Omental fat pad (tissue), 4 donors: Measurements from ENCODE around the gene PROSER2. TPM values are rescaled to one million over a fixed set of nuclear protein-coding genes. Genes with fewer than 3 reads are reported as not detected.

ENCODE experiments used
- ATAC-seq: fragments of 150-250 bp; one replicate; pipeline ENCODE4 v1.9.1; 2016; ENCODE audit warnings: mild to moderate bottlenecking, moderate library complexity; ENCODE audit not compliant: low FRiP score
- DNase-seq: peaks from one replicate; pipeline ENCODE4 v3.0.0-alpha.2; 2019; ENCODE audit warnings: low spot score
- total RNA-seq, 4 donors: library from RNA; depleted of rRNA; stranded (reverse); fragments of >200 nt; gene quantifications; one replicate each; pipeline ENCODE4 v1.1.0, GENCODE V29; 2016
- TF ChIP-seq, protein P1 (sequence below), 3 donors: fragments of 450-650 bp; IDR thresholded peaks; one replicate each; pipeline ENCODE4 v1.5.1; 2016 to 2017; ENCODE audit warnings: antibody characterized with exemption in 3 of 3, mild to moderate bottlenecking in 3 of 3, moderate library complexity in 2 of 3

PROSER2 gene
- total RNA-seq, 4 donors from 2014 or later = 1.1 to 8.2 (median 6.3) TPM

GRCh38 chr10:11832042-11832441 lies 8.9 kb downstream of the PROSER2 start:
- TF ChIP-seq, protein P1, sequence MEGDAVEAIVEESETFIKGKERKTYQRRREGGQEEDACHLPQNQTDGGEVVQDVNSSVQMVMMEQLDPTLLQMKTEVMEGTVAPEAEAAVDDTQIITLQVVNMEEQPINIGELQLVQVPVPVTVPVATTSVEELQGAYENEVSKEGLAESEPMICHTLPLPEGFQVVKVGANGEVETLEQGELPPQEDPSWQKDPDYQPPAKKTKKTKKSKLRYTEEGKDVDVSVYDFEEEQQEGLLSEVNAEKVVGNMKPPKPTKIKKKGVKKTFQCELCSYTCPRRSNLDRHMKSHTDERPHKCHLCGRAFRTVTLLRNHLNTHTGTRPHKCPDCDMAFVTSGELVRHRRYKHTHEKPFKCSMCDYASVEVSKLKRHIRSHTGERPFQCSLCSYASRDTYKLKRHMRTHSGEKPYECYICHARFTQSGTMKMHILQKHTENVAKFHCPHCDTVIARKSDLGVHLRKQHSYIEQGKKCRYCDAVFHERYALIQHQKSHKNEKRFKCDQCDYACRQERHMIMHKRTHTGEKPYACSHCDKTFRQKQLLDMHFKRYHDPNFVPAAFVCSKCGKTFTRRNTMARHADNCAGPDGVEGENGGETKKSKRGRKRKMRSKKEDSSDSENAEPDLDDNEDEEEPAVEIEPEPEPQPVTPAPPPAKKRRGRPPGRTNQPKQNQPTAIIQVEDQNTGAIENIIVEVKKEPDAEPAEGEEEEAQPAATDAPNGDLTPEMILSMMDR (IDR thresholded peaks at IDR 0.05) = no peak

DNA sequence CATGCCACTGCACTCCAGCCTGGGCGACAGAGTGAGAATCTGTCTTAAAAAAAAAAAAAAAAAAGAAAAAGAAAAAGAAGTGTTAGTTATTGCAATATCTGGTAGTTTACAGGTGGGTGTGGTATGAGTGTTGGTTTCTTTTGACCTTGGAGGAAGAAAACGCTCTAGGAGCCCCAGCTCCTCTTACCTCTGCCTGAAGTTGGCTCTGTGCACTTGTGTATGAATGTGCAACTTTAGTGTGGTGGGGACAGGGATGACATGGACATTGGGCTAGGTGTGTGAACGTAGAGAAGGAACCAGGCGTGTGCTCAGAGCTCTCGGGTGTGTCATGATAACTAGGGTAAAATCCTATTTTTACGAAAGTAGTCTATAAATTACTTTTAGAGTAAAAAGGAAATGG lies 11.9 kb downstream of the PROSER2 start:
- TF ChIP-seq, protein P1 (IDR thresholded peaks at IDR 0.05) = no peak
- DNase-seq (no peak), ATAC-seq (no peak)

More at GRCh38 chr10:11832042-11832441, 8.9 kb downstream of the PROSER2 start:
- ATAC-seq = peak; percentile 79
- no peak for DNase-seq

- TF ChIP-seq, protein P1 (IDR thresholded peaks at IDR 0.05) = no peak
- DNase-seq (no peak), ATAC-seq (no peak)
Measured at GRCh38 chr10:11835704-11836103, 12.5 kb downstream of the PROSER2 start.

DNA sequence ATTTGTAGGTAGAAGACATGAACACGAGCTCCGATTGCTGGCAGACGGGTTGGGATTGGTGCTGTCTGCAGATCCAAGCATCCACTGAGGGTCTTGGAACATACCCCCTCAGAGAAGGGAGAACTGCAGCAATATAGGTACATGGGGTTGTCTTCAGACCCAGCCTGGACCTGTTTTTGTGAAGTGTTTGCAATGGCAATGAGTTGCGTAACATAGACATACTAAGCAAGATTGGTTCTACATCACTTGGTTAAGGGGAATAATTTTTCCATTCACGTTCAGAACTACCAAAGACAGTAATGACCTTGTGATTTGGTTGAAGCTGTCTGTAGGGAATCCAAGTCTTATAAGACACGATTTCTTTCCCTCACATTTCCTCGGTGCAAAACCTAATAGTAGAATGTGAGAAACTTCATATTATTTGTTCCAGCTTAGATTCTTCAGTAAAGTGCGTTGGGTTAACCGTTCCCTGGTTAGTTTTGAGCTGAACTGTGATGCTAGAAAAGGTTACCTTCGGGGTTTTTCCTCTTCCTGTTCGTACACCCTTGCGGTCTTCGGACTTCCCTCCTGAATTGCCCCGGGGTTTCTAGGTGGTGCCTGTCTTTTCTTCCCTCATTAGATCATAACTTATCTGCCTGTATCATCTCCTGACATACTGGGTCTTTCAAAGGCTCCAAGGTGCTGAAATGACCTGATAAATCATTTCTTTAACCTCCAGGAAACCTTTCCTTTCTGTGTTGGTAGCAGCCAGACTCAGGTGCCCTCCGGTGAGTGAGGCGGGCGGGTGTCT lies 14.4 kb downstream of the PROSER2 start:
- TF ChIP-seq, protein P1 (IDR thresholded peaks at IDR 0.05) = no peak
- DNase-seq (no peak), ATAC-seq (no peak)

DNA sequence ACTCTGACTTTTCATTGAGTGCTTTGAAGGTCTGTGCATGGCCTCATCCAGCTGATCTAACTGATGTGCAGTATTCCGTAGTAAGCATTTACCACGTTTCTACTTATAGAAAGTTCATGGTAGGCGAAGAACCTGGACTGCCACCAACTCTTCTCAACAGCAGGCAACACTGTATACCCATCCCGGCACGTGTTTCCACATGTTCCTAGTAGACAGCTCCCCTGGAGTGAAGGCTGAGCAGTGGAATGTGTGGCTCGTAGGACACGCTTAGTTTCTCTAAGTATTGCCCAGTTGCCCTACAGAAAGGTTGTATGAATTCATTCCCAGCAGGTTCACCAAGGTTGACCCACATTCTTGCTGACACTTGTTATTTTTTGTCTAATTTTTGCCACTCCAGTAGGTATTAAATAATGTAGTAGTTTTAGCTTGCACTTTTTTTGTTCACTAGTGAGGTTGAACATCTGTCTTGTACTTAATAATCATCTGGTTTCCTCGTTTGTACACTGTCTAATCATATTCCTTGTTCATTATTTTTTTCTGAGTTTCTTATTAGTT lies 15.2 kb downstream of the PROSER2 start:
- ATAC-seq (no peak), DNase-seq (no peak)
- TF ChIP-seq, protein P1 (IDR thresholded peaks at IDR 0.05) = no peak

DNA sequence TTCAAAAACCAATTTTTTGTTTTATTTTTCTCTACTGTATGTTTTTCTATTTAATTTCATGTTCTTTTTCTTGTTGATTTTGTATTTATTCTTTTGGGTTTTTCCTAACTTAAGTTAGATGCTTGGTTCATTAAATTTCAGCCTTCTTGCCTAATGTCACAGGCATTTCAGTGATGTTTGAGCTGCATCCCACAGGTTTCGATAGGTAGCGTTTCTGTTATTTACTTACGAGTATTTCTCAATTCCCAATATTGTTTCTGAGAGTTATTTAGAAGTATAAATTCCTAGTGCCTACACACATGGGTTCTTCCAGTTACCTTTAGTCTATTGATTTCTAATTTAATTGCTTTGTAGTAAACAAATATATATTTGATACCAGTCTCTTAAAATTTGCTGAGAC lies 18.2 kb downstream of the PROSER2 start:
- ATAC-seq = no peak
- DNase-seq = no peak
- TF ChIP-seq, protein P1 (IDR thresholded peaks at IDR 0.05) = no peak

DNA sequence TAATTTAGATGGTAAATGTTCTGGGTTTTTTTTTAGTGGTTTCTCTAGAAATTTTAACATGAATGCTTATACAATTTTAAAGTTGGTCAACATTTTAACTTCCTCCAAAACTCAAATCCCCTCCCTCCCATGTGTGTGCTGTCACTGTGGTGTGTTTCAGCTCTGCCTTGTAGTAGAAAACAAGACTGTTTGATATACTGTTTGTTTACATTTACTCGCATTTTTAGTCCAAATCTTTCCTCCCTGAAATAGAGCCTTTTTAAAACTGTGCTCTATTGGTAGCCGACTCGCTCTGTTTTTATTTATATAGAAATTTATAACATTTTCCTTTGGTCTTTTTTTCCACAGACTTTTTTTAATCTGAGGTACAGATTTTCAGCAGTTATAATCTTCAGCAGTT lies 19.3 kb downstream of the PROSER2 start:
- ATAC-seq = no peak

More for the DNA sequence above, 19.3 kb downstream of the PROSER2 start:
- no peak for DNase-seq
- TF ChIP-seq, protein P1 (IDR thresholded peaks at IDR 0.05) = no peak
